Measurements from ENCODE around the gene C4A.

GRCh38 chr6:31946370-31946885 lies 35.4 kb upstream of the C4A start:
- TF ChIP-seq MAX (CRISPR knock-in tag; IDR thresholded peaks at IDR 0.05) = no peak
- no peak for TF ChIP-seq ZNF425 (CRISPR knock-in tag; conservative IDR thresholded peaks at IDR 0.05)
- no peak for TF ChIP-seq RELA (CRISPR knock-in tag; IDR thresholded peaks at IDR 0.05; ENCODE audit: borderline replicate concordance)
- no peak for TF ChIP-seq TCF7 (CRISPR knock-in tag; IDR thresholded peaks at IDR 0.05; ENCODE audit: low read depth)
- no peak for TF ChIP-seq CTCF (IDR thresholded peaks at IDR 0.05)

All from WTC11 (cell line).